Activated CD4-positive, CD25-positive, alpha-beta regulatory T cell (primary cell): ENCODE data around the gene TTC8.
"Not testable (repeated sequence)": the region's sequence is repeated elsewhere in the genome, so short reads cannot be mapped to it uniquely, and the experiment has no call there.

ENCODE experiments used
- DNase-seq, 4 experiments: peaks; one replicate each; lab custom pipeline; 2025; lab: John Stamatoyannopoulos, UW

Gene TTC8

GRCh38 chr14:88824314-88825077, at the start of gene TTC8:
TTC8 (plus strand) TSS chr14:88824651; CDS start chr14:88824708, 57 bp downstream.
- DNase-seq, result peak; percentile 72 to 88 (median 75)

DNA sequence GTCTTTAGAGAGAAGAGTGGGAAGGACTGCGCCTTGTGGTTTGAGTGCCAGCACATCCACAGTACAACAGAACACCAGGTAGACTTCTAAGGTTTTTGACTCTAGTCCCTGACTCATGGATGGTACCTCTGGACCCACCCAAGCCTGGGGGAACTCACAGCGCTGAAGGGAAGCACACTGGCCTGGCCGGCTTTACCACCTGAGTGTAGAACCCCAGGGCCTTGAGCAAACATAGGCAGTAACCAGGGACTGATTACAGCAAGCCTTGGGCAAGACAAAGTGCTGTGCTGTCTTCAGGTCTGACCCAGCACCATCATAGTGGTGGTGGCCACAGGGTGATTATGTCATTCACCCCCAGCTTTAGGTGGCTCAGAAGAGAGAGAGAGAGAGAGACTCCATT, 48.9 kb upstream of the TTC8 start:
- DNase-seq, result no peak

DNA sequence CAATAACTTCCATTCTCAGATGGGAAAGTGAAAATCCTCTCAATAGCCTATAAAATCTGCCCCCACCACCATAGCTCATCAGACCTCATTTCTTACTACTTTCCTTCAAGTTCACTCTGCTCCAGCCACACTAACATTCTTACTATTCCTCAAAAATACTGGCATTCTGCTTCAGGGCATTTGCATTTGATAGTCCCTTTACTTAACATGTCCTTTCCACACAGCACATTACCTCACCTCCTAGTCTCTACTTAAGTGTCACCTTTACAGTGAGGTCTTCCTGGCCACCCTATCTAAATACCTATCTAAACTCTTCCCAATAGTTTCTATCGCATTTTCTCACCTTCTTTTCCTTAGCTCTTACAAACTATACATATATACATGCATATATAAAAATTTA, 38.5 kb upstream of the TTC8 start:
- no peak for DNase-seq

DNA sequence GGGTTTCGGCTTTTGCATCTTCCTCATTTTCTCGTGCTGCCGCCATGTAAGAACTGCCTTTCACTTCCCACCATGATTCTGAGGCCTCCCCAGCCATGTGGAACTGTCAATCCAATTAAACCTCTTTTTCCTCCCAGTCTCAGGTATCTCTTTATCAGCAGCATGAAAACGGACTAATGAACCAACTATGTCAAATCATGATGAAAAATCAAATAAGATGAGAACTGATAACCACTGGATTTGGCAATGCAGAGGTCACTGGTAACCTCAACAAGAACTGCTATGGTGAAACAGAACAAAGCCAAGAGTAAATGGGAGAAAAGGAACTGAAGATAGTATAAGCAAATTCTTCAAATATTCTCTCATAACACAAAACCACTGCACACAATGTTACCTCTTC, 37.7 kb upstream of the TTC8 start:
- no peak for DNase-seq

- DNase-seq, result not testable (repeated sequence)
Observed at GRCh38 chr14:88789573-88789972, 34.9 kb upstream of the TTC8 start.

DNA sequence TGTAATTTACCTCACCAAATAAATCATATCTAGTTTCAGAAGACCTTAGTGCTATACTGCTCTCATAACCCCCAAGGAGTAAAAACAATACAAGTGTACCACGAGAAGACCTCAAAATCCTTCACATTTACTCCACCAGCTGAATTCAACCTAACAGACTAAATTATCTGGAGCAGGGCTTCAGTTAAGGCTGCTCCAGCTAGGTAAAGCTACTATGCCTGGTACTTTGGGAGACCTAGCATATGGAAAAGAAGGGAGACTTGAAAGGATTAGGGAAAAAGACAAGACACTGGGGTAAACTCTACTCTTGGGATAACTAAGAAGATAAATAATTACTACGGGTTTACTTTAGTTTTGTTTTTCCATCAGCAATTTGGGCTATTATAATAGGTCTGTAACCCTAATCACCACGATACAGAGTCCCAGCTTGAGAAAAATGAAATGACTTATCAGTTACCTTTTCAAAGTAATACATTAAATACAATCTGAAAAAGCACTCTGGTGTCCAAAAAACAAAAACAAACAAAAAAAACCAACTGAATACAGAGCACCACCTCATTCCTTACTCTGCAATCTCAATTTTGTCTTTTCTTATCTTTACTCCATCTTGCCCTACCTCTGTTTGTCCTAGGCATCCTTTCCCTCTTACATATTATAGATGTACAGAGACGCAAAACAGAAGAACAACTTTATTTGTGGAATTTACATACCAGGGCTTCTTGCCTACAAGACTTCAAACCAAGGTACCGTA, 33.8 kb upstream of the TTC8 start:
- DNase-seq, result no peak

DNA sequence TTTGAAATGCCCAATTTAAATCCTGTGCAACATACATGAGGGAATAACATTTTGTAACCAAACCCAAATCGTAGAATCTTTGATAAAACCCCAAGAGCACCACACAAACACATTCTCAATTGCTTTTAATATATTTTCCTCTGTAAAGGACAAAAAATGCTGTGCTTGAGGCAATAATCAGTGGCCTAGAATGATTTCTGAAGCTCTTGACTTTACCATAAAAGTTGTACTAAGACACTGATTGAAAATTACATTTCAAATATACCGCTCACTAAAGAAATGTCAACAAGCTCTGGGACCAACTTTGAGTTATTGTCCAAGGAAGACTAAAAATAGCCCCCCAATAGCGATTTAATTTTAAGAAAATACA, 33.2 kb upstream of the TTC8 start:
- no peak for DNase-seq

DNA sequence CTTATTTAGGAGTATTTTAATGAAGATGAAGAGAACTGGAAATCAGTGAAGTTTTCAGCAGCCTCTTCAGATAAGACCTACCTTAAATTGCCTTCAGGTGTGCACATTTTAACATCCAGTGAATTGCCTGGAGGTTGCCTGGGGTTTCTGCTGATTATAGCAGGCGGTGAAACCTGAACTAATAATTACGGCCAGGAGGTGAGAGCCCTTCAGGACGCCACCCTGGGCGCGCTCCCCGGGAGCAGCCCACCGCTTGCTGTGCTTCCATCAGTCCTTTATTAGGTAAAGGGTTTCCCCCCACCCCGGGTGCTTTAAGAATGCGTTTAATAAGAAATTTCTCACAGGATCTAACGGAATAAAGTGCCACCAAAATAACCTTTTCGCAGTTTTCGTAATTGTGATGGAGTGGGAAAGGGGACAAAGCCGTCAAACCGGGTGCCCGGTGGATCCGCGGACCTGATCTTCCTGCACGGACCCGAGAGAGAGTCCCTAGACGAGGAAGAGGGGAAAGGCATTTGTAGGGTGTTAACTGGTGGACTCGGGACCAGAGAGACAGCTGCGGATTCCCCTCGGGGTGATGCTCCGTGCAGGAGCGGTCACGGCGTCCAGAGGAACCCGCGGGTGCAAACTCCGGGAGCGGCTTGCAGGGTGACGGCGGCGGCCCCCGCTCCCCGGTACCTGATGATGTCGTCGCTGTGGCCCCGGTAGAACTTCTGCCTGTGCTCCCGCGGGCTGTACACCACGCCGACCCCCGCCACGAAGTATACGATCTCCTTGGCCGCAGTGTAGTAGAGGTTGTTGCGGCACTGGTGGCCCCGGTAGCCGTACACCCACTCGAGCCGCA, 32.6 kb upstream of the TTC8 start:
- peak in 1 of 4 experiments; percentile 15 for DNase-seq

GRCh38 chr14:88792473-88793258, 31.8 kb upstream of the TTC8 start, which contains the start of gene EML5:
EML5 (minus strand) TSS chr14:88792953; CDS start chr14:88792503, 450 bp downstream.
- peak; percentile 56 to 68 (median 62) for DNase-seq

DNA sequence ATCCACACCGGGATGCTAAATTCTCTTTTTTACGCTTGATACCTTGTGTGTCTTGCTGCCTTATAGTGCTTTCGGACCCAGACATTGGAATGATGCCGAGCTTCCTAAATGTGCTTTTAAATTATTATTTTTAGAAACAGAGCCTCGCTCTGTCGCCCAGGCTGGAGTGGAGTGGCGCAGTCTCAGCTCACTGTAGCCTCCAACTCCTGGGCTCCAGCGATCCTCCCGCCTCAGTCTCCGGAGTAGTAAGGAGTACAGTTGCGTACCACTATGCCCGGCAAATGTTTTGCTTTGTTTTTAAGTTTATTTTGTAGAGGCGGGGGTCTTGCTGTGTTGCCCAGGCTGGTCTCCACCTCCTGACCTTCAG, 31.2 kb upstream of the TTC8 start:
- DNase-seq, result no peak

GRCh38 chr14:88798156-88798555, 26.3 kb upstream of the TTC8 start:
- DNase-seq, result no peak

DNA sequence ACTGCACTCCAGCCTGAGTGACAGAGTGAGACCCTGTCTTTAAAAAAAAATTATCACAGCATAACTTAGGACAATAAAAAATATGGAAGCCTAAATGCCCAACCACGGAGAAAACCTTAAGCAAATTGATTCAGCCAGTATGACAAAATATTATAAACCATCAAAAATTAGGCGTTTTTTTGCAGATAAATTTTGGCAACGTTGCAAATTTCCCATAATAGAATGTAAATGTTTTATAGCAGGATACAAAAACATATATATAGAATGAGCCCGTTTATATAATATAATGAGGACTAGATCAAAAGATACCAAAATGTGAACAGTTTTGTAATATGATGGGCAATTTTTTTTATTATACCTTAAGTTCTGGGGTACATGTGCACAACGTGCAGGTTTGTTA, 24.9 kb upstream of the TTC8 start:
- no peak for DNase-seq

- no peak for DNase-seq
Observed at GRCh38 chr14:88802596-88802995, 21.9 kb upstream of the TTC8 start.

- no peak for DNase-seq
Observed at GRCh38 chr14:88804035-88804434, 20.4 kb upstream of the TTC8 start.

DNA sequence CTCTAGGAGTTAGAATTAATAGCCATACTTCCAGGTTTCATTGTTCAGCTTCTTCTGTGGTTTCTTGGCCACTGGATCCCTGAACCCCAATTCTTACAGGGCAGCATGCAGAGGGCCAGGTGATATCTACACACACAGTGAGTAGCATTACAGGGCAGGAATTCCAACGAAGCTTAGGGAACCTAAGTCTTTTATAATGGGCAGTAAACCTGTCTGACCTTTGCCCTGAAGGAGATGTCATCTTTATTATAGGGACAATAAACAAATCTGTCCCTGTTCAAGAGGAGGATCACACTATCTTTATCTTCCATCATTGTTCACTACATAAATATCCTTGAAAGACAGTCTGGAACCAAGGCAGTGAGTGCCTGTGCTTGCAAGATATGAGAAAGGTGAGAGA, 20.0 kb upstream of the TTC8 start:
- no peak for DNase-seq

- no peak for DNase-seq
Observed at GRCh38 chr14:88808359-88808758, 16.1 kb upstream of the TTC8 start.

- DNase-seq, result no peak
Observed at GRCh38 chr14:88815980-88816379, 8.5 kb upstream of the TTC8 start.

- DNase-seq, result no peak
Observed at GRCh38 chr14:88818018-88818417, 6.4 kb upstream of the TTC8 start.

- not testable (repeated sequence) for DNase-seq
Observed at GRCh38 chr14:88819674-88820073, 4.8 kb upstream of the TTC8 start.

GRCh38 chr14:88821378-88821777, 3.1 kb upstream of the TTC8 start:
- DNase-seq, result no peak

DNA sequence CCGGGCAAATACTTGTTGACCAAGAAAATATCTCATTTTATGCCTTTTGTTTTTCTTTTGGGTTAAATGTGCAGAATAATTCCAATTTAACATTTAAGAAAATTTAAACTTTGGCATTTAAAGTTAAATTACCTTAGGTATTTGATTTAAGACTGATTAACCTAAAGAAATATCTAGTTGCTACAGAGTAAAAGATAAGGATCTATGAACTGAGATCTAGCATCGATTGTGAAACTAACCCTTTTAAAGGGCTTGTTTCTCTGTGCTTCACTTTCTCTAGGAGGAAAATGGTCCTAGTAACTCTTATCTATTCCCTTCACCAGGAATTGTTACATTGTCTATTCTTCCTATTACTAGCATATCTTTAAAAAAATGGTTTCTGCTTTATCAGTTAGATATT, 2.6 kb upstream of the TTC8 start:
- DNase-seq, result no peak

- DNase-seq, result no peak
Observed at GRCh38 chr14:88823968-88824313, 510 bp upstream of the TTC8 start.
